K562 (cell line): ENCODE measurements around the gene ASIC5.

Experiments
- FOXP1 ChIP-seq: sonication (generic); formaldehyde crosslinking; IDR thresholded peaks from 2 replicates; pipeline ENCODE4 v1.8.0; 2022; ENCODE audit warnings: mild to moderate bottlenecking, missing genetic modification reagents
- MAZ ChIP-seq, 2 experiments: fragments of 450-650 bp in 1 of 2; sonication (generic) in 1 of 2; formaldehyde crosslinking; IDR thresholded peaks in 1 of 2; conservative IDR thresholded peaks in 1 of 2; 2 replicates each; pipeline versions ENCODE4 v1.4.0 to v1.5.0; 2020; ENCODE audit warnings: mild to moderate bottlenecking in 1 of 2, missing genetic modification reagents in 1 of 2
- MXD1 ChIP-seq: fragments of 250-450 bp; sonication (Bioruptor Pico); IDR thresholded peaks from 2 replicates; pipeline ENCODE4 v1.8.0; 2021; ENCODE audit warnings: borderline replicate concordance, mild to moderate bottlenecking, moderate library complexity; ENCODE audit not compliant: poor library complexity, severe bottlenecking
- POLR2A ChIP-seq: fragments of 450-650 bp; conservative IDR thresholded peaks from 2 replicates; pipeline ENCODE4 v1.6.1; 2016
- RAD51 ChIP-seq: fragments of 450-650 bp; IDR thresholded peaks from 2 replicates; pipeline ENCODE4 v1.7.1; 2016; ENCODE audit warnings: low read depth, mild to moderate bottlenecking, borderline replicate concordance

GRCh38 chr4:155901013-155901412, 34.9 kb upstream of the ASIC5 start:
- no peak for TF ChIP-seq RAD51
- TF ChIP-seq POLR2A, result no peak
- no peak for TF ChIP-seq FOXP1 (CRISPR knock-in tag)
- TF ChIP-seq MXD1 (CRISPR knock-in tag), result no peak
- TF ChIP-seq MAZ (CRISPR knock-in tag; conservative IDR thresholded peaks at IDR 0.05 in 1 of 2, IDR thresholded peaks at IDR 0.05 in 1 of 2), result no peak
